Neutrophil (primary cell): Measurements from ENCODE around the gene POGZ.

Source experiments
- H3K27ac ChIP-seq: fragments of 200-600 bp; sonication (generic); 2 replicates; pipeline ENCODE4 v1.5.1; 2016; ENCODE audit warnings: mild to moderate bottlenecking, moderate library complexity
- H3K27me3 ChIP-seq: fragments of 200-600 bp; sonication (generic); 2 replicates; pipeline ENCODE4 v1.6.0; 2016; ENCODE audit warnings: mild to moderate bottlenecking
- H3K36me3 ChIP-seq: fragments of 200-600 bp; sonication (generic); 2 replicates; pipeline ENCODE4 v1.5.1; 2017
- H3K4me1 ChIP-seq, 2 experiments: fragments of 200-600 bp in 1 of 2; sonication (generic) in 1 of 2; 1 replicate in 1 of 2; 2 replicates in 1 of 2; pipeline versions ENCODE4 v1.5.1 to v1.6.1; 2013 to 2016; ENCODE audit warnings: low read depth in 1 of 2, low read length in 1 of 2, mild to moderate bottlenecking in 1 of 2, moderate library complexity in 1 of 2; ENCODE audit not compliant: control insufficient read depth in 1 of 2, insufficient read depth in 1 of 2
- H3K4me3 ChIP-seq, 2 experiments: fragments of 200-600 bp in 1 of 2; sonication (generic) in 1 of 2; 1 replicate in 1 of 2; 2 replicates in 1 of 2; pipeline ENCODE4 v1.5.1; 2013 to 2016; ENCODE audit warnings: low read depth in 1 of 2, low read length in 1 of 2, mild to moderate bottlenecking in 1 of 2, moderate library complexity in 1 of 2
- H3K9me3 ChIP-seq: fragments of 200-600 bp; sonication (generic); 2 replicates; pipeline ENCODE4 v1.5.1; 2016
- CTCF ChIP-seq: fragments of 200-600 bp; sonication (generic); IDR thresholded peaks from 2 replicates; pipeline ENCODE4 v1.5.1; 2016; ENCODE audit warnings: antibody characterized with exemption

POGZ gene

GRCh38 chr1:151477066-151477465, 17.8 kb upstream of the POGZ start:
- Histone ChIP-seq H3K36me3 (no peaks in the 10 kb centered on the region), H3K4me1 (peaks cover 6 to 9% of the 10 kb centered on the region in 2 experiments), H3K27ac (no peak overlapping the region), H3K4me3 (no peak overlapping the region), H3K9me3 (no peaks in the 10 kb centered on the region), H3K27me3 (peaks cover 14% of the 10 kb centered on the region)
- no peak for TF ChIP-seq CTCF

- peaks cover 6 to 9% of the 10 kb centered on the region in 2 experiments for H3K4me1 ChIP-seq
- no peak for TF ChIP-seq CTCF
- H3K27ac ChIP-seq: no peak overlapping the region
- H3K27me3 ChIP-seq: peaks cover 14% of the 10 kb centered on the region
- no peak overlapping the region for H3K4me3 ChIP-seq
- H3K9me3 ChIP-seq: no peaks in the 10 kb centered on the region
- H3K36me3 ChIP-seq: no peaks in the 10 kb centered on the region
These were observed 16.8 kb upstream of the POGZ start for GRCh38 chr1:151476083-151476482.

GRCh38 chr1:151475175-151475574, 15.9 kb upstream of the POGZ start:
- H3K27ac ChIP-seq: no peak overlapping the region
- H3K4me1 ChIP-seq: peaks cover 6 to 9% of the 10 kb centered on the region in 2 experiments
- H3K4me3 ChIP-seq: no peak overlapping the region
- no peak for TF ChIP-seq CTCF
- H3K9me3 ChIP-seq: no peaks in the 10 kb centered on the region
- H3K27me3 ChIP-seq: peaks cover 14% of the 10 kb centered on the region
- no peaks in the 10 kb centered on the region for H3K36me3 ChIP-seq

- no peak for TF ChIP-seq CTCF
These were observed 15.5 kb upstream of the POGZ start for GRCh38 chr1:151474745-151475144.

GRCh38 chr1:151472856-151473731, 13.8 kb upstream of the POGZ start:
- TF ChIP-seq CTCF: no peak
- Histone ChIP-seq H3K4me1 (peaks cover 6 to 9% of the 10 kb centered on the region in 2 experiments), H3K36me3 (no peaks in the 10 kb centered on the region), H3K27me3 (peaks cover 4% of the 10 kb centered on the region), H3K9me3 (no peaks in the 10 kb centered on the region), H3K4me3 (peak overlapping the region; percentile 42 to 73), H3K27ac (peak overlapping the region; percentile 39)

More at GRCh38 chr1:151474745-151475144, 15.5 kb upstream of the POGZ start:
- peaks cover 14% of the 10 kb centered on the region for H3K27me3 ChIP-seq
- H3K27ac ChIP-seq: no peak overlapping the region
- H3K9me3 ChIP-seq: no peaks in the 10 kb centered on the region
- H3K4me3 ChIP-seq: no peak overlapping the region
- peaks cover 6 to 9% of the 10 kb centered on the region in 2 experiments for H3K4me1 ChIP-seq
- H3K36me3 ChIP-seq: no peaks in the 10 kb centered on the region
